Measurements from ENCODE around the gene MAP6.

The MAP6 gene

DNA sequence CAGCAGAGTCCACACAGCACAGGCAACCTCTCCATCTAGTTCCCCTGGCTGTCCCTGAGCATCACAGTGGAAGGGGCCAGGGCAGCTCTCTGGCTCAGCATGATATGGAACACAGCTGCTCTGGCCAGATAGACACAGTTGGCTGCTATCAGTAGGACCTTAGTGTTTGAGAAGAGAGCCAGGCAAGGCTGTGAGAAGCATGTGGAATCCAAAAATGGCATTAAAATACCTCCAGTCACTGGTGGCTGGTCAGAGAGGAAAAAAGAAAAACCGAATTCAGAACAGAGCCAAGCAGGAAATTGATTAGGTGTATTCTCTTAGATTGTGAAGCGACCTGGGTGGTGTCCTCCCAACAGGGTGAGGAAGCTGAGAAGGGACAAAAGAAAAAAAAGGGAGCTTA, 78.9 kb downstream of the MAP6 start:
- DNase-seq = no peak

DNA sequence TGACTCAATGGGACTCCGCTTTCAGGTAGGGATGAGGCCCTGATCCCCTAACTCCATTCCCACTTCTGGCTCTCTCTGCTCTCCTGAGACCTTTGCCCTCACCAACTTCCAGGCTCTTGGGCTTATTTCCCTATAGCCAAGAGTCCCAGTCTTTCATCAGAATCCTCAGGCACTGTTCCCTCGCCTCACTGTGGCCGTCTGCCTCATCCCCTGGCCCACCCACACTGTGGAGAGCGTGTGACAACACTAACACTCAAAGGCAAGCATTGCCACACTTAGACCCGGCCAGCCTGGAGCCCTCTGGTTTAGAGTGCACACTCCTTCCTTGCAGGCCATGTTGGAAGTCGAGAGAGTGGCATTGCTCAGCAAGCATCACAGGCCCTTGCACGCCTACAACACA, 79.8 kb downstream of the MAP6 start:
- DNase-seq = no peak

GRCh38 chr11:75588051-75588481, 80.8 kb downstream of the MAP6 start:
- no peak for DNase-seq

DNA sequence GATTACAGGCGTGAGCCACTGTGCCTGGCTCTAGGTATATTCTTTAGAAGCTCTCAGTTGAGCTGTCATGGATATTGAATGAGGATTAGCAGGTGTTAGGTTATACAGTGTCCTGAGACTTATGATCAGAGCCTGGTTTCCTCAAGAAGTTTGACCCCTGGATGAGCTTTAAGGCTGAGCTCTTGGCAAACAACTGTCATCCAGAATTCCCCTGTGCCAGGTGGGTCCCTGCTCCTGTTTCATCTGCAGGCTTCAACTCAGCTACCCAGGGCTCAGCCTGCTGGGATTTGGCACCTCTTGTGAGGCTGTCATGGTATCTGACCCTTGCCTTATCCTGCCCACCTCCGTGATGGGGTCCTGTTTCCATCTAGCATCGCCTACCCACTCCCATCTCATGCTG, 82.4 kb downstream of the MAP6 start:
- no peak for DNase-seq

DNA sequence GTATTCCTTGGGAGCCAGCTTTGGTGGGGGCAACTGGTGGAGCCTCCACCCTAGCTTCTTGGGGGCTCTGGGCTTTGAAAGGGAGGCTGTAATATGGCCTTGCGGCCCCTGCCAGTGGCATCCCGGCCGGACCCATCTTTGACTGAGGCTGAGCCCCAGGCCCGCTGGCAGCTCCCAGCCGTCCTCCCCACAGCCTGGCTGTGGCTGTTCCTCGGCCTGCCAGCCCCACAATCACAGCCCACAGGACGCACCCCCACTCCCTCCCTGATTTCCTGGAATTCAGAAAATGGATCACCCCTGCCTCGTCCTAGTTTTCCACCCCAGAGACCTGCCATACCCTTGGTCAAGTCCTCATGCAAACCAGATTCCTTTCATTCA, 83.6 kb downstream of the MAP6 start:
- no peak for DNase-seq

- DNase-seq = peak; percentile 22
Measured at GRCh38 chr11:75584659-75585292, 84.1 kb downstream of the MAP6 start.

- DNase-seq = peak; percentile 87
Measured at GRCh38 chr11:75583718-75584658, 84.8 kb downstream of the MAP6 start.

- DNase-seq = peak; percentile 91
Measured at GRCh38 chr11:75582895-75583717, 85.7 kb downstream of the MAP6 start.

GRCh38 chr11:75582506-75582894, 86.3 kb downstream of the MAP6 start:
- no peak for DNase-seq

DNA sequence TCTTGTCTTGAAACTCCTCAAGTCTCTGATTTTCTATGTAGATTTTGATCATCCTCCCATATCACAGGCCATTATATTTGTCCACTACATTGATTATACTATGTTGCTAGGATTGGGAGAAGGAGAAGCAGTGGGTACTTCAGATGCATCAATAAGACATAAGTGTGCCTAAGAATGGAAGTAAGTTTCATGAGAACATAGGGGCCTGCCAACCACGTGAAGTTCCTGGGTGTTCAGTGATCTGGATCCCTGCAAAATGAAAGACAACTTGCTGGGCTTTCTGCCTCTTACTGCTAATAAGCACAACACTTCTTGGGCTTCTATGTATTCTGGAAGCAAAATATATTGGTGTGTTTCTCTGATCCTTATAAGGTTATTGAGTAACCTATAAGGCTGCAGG, 89.0 kb downstream of the MAP6 start:
- no peak for DNase-seq

DNA sequence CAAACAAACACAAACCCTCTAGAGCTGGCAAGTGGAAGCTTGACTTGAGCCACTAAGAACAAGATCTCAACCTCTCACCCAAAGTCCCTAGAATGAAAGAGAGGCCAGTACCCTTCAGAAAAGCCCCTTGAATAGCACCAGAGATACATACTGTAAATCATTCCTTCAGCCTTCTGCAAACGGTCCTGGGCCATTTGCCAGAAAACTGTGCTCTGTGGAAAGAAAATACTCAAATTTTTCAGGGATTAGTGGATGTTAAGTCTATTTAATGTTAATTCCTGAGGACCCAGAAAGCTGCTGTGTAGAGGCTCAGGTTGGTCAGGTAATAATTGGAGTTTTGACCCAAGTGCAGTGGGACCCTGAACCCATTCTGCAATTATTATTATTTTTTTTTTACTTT, 89.9 kb downstream of the MAP6 start:
- DNase-seq = no peak

DNA sequence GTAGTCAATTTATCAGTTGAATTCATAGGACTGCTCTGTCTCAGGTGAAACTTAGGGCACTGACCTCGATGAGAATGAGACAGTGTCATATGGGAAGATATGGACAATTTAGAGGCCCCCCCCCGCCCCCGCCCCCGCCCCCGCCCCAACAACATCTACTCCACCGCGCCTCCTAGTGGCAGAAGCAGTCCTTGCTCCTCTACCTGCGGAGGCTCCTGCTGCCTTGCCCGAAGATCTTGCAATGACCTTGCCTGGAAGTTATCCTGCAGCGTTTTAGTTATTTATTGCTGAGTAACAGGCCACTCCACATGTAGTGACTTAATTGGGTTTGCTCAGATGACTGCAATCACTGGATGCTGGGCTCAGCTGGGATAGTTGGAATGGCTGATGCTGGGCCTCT, 91.6 kb downstream of the MAP6 start:
- DNase-seq = no peak

- no peak for DNase-seq
Measured at GRCh38 chr11:75576499-75576918, 92.3 kb downstream of the MAP6 start.

DNA sequence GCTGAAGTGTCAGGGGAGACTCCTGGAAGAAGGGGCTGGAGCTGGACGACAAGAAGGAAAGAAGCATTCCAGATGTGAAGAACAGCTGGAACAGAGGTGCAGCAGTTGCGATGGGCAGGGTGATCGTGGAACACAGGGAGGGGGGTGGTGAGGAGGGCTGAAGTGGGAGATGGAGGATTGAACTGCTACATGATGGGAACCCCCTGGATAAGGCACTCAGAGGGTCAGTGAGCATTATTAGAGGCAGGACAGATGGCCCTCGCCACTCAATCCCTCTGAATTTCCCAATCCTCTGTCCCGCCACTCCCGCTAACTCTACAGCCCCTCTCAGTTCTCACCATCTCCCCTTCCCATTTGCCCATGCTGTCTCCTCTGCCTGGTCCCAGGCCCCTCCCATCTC, 92.8 kb downstream of the MAP6 start:
- no peak for DNase-seq

- DNase-seq = no peak
Measured at GRCh38 chr11:75574698-75575602, 93.9 kb downstream of the MAP6 start.

- no peak for DNase-seq
Measured at GRCh38 chr11:75572744-75573143, 96.1 kb downstream of the MAP6 start.

- DNase-seq = no peak
Measured at GRCh38 chr11:75571625-75572024, 97.2 kb downstream of the MAP6 start.

DNA sequence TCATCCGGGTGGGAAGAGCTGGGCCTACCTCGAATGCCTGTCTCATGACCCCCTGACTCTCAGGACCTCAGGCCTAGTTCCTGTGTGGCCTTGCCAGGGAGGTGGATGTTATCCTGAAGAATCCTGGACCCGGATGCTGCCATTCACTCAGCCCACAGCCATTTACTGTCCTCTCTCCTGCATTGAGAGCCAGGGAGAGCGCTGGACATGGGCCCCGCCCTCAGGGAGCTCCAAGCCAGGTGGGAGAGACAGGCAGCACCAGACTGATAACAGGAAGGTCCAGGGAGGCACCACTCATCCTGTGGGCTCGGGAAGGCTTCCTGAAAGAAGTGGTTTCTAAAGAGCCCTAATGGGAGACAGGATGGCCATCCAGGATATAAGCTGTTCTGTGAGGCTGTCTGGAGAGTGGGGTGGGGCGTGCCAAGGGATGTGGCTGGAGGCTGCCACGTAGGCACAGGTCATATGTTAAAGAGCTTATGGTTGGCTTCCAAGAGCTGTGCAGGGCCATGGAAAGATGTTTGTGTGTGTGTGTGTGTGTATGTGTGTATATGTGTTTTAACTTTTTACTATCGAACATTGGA, 98.2 kb downstream of the MAP6 start:
- no peak for DNase-seq

DNA sequence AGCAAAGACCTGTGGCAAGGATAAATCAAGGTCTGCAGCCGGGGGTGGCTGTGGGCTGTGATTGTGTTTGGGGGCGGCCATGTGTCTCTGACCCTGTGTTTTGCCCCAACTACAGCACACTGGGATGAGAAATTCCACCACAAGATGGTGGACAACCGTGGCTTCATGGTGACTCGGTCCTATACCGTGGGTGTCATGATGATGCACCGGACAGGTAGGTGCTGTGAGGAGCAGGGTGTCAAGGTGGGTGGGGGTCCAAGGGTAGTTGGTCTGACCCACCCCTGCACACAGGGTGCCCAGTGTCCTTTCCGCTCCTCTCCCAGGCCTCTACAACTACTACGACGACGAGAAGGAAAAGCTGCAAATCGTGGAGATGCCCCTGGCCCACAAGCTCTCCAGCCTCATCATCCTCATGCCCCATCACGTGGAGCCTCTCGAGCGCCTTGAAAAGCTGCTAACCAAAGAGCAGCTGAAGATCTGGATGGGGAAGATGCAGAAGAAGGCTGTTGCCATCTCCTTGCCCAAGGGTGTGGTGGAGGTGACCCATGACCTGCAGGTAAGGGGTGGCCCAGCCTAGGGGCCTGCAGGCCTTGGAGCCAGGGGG, 100.1 kb downstream of the MAP6 start:
- DNase-seq = no peak

DNA sequence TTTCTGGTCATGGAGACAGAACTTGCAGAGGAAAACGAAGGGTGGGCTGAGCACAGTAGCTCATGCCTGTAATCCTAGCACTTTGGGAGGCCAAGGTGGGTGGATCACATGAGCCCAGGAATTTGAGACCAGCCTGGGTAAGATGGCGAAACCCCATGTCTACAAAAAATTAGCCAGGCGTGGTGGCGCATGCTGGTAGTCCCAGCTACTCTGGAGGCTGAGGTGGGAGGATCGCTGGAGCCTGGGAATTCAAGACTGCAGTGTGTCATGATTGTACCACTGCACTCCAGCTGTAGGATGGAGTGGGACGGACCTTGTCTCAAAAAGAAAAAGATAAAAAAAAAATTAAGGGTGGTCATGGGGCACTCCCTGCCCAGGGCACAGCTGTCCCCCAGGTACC, 100.9 kb downstream of the MAP6 start:
- DNase-seq = no peak

DNA sequence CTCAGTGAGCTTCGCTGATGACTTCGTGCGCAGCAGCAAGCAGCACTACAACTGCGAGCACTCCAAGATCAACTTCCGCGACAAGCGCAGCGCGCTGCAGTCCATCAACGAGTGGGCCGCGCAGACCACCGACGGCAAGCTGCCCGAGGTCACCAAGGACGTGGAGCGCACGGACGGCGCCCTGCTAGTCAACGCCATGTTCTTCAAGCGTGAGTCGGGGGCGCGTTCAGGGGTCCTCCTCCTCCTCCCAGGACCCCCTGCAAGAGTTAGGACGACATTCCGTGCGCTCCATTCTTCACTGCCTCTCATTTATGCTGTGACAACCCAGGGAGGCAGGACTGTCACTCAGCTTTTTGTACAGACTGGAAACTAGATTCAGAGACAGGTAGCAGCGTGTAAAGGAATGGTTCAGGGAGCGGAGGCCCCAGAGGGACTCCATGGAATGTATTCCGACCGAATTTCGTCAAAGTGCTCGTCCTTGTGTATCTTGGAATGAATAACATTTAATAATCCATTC, 102.0 kb downstream of the MAP6 start:
- no peak for DNase-seq

All from retina (tissue), 1 donor.